ENCODE data around the gene KIF2C.
"Not testable (repeated sequence)": the region's sequence is repeated elsewhere in the genome, so short reads cannot be mapped to it uniquely, and the experiment has no call there.

Gene KIF2C

GRCh38 chr1:44799770-44800584, 60.3 kb downstream of the KIF2C start, which contains the start of gene PLK3:
PLK3 (plus strand) TSS chr1:44800377; CDS start chr1:44800464, 87 bp downstream.
- peak; percentile 98 to 99 for DNase-seq

- DNase-seq, result peak in 1 of 2 experiments; percentile 62
Measured at GRCh38 chr1:44801491-44802305, 62.1 kb downstream of the KIF2C start.

DNA sequence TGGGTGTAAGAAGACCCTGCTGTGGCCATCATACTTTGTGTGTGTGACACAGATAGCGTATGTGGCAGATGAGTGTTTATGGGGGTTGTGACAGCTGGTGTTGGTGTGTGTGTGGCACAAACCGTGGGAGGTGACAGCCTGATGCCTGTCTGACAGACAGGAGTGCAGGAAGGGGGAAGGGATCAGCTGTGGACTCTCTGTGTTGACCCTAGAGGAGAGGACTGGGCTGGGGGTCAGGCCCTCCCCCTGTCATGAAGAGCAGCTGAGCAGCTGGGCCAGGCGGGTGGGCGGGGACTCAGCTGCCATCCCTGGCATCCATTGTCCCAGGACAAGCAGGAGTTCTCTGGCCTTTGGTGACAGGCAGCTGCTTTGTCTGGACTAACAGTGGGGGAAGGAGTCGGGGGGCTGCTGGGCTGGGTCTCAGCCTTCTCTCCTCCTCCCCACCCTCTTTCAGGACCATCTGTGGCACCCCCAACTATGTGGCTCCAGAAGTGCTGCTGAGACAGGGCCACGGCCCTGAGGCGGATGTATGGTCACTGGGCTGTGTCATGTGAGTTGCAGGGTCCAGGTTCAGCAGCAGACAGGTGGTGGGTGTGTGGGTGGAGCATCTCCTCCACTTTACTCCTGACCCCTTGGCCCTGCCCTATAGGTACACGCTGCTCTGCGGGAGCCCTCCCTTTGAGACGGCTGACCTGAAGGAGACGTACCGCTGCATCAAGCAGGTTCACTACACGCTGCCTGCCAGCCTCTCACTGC, 62.8 kb downstream of the KIF2C start:
- DNase-seq, result no peak

DNA sequence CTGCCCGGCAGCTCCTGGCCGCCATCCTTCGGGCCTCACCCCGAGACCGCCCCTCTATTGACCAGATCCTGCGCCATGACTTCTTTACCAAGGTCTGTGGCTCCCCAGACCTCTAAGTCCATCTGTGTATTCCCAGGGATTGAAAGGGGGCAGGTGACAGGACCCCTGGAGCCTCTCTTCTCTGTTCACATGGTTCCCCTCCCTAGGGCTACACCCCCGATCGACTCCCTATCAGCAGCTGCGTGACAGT, 63.4 kb downstream of the KIF2C start:
- DNase-seq, result no peak

GRCh38 chr1:44803312-44804095, 63.9 kb downstream of the KIF2C start:
- DNase-seq, result no peak

DNA sequence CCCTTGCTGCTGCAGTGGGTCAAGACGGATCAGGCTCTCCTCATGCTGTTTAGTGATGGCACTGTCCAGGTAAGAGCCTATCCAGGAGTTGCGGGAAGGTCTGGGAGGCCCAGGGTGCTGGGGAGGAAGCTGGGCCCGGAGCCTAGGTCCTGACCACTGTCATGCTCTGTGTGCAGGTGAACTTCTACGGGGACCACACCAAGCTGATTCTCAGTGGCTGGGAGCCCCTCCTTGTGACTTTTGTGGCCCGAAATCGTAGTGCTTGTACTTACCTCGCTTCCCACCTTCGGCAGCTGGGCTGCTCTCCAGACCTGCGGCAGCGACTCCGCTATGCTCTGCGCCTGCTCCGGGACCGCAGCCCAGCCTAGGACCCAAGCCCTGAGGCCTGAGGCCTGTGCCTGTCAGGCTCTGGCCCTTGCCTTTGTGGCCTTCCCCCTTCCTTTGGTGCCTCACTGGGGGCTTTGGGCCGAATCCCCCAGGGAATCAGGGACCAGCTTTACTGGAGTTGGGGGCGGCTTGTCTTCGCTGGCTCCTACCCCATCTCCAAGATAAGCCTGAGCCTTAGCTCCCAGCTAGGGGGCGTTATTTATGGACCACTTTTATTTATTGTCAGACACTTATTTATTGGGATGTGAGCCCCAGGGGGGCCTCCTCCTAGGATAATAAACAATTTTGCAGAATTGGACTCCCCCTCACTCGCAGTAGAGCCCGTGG, 65.8 kb downstream of the KIF2C start:
- no peak for DNase-seq

DNA sequence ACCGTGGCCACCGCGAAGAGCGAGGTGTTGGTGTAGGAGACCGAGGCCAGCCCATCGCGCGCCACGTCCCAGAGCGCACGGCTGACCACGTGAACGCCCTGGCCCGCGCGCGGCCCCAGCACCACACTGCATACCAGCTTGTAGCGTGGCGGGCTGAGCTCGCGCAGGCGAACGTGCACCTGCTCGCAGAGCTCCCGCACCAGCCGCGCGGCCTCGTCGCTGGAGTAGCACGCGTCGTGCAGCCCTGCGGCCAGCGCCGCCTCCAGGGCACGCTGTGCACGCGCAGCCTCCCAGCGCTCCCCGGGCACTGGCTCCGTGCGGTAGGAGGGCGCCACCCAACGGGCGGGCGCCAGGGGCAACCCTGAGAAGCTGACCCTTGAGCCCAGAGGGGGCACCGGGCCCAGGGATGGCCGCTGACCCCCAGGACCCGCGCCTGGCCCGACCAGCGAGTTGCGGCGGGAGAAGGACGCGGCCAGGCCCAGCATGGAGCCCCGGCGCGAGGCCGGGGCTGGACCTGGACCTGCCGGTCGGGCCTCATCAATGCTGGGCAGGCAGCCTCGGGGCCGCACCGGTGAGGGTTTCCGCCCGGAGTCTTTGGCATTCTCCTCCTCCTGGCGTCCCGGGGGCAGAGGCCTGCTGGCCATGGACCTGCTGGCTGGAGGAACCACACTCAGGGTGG, 66.5 kb downstream of the KIF2C start:
- DNase-seq, result no peak

GRCh38 chr1:44806704-44807363, 67.2 kb downstream of the KIF2C start, which contains the start of gene DYNLT4:
DYNLT4 (minus strand) TSS chr1:44807351; CDS start chr1:44806668, 683 bp downstream.
- no peak for DNase-seq

- peak; percentile 92 to 96 for DNase-seq
Measured at GRCh38 chr1:44807364-44808062, 67.9 kb downstream of the KIF2C start.

DNA sequence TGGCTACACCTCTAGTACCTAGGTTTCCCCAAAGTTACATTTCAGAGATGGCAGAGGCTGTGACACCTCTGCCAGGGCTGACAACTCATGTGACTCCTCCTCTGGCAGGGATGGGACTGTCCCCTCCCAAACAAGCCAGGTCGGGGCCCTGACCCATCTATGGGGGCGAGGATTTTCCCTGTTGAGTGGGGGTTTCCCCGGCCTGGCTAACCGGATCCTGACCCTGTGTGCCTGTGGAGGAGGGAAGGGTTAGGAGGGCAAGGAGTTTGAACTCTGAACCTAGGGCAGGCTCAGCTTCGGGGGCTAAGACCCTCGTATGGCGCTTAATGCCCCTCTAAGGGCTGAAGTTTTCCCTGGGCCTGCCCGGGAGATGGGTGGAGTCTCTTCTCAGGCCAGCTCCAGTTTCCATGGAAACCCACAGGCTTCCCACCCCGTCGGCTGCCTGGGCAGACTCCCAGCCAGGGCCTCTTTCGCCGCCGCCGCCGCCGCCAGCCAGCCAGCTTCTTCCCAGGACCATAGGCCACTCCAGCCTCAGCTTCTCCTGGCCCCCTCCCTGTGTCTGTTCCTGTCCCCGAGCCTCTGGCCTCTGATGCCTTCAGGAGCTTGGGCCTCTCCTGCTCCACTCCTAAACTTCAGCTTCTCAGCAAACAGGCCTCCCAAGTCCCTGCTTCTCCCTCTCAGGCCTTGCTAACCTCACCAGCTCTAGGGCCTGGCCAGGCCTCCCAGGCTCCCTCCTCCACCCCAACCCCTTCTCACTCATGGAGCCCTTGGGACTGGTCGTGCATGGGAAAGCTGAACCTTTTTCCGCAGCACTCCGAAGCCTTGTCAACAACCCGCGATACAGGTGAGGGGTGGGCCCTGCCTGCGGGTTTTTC, 68.7 kb downstream of the KIF2C start, which contains the start of gene BTBD19:
Gene BTBD19, plus strand, starts transcription at position 461 of the 875 bp plus-strand sequence. Its CDS starts 298 bp downstream, at position 759.
- peak; percentile 89 to 91 for DNase-seq

- DNase-seq, result peak; percentile 88 to 93
Measured at GRCh38 chr1:44808938-44809917, 69.6 kb downstream of the KIF2C start.

- peak; percentile 58 to 67 for DNase-seq
Measured at GRCh38 chr1:44810101-44810761, 70.6 kb downstream of the KIF2C start.

GRCh38 chr1:44810762-44811105, 71.1 kb downstream of the KIF2C start:
- not testable (repeated sequence) for DNase-seq

DNA sequence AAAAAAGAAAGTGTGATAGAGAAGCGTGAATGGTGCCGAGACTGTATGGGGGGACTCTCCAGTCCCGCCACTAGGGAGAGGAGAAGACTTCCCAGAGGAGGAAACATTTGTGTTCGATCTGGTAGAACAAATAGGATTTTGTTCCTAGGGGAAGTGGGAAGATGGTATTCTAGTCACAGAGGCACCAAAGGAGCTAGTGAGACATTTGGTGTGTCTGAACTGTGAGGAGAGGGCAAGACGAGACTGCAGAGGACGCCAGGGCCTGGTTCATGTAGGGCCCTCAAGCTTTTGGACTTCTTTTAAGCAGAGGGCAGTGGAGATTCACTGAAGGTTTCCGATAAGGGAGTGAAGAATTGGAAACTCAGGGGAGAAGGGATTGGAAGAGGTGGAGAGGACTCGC, 71.6 kb downstream of the KIF2C start:
- DNase-seq, result no peak

DNA sequence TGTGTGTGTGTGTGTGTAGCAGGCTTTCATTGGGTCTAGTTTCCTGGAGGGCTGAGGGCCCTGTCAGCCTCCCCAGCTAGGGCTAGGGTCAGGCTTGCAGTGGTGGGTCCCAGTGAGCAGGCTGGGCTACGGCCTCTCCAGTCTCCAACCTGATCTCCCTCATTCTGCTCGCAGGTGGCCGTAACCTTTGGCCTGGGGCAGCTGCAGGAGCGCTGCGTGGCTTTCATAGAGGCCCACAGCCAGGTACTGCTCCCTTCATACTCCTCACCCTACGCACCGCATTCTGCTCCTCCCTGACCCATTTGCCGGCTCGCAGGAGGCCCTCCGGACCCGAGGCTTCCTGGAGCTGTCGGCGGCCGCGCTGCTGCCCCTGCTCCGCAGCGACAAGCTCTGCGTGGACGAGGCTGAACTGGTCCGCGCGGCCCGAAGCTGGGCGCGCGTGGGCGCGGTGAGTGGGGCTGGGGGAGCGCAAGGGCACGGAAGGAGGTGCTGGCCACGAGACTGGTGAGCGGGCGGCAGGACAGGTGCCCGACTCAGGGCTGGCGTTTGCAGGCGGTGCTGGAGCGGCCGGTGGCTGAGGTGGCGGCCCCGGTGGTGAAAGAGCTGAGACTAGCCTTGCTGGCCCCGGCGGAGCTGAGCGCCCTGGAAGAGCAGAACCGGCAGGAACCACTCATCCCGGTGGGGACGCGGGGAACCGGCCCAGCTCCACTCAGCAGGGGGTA, 73.3 kb downstream of the KIF2C start:
- DNase-seq, result peak in 1 of 2 experiments; percentile 9

DNA sequence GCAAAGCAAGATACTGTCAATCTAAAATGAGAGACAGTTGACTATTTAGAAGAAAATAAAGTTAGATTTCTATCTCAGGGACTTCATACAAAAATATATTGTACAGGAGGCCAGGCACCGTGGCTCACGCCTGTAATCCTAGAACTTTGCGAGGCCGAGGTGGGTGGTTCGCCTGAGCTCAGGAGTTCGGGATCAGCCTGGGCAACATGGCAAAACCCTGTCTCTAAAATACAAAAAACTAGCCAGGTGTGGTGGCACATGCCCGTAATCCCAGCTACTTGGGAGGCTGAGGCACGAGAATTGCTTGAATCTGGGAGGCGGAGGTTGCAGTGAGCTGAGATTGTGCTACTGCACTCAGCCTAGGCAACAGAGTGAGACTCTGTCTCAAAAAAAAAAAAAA, 76.3 kb downstream of the KIF2C start:
- not testable (repeated sequence) for DNase-seq

All from activated CD4-positive, alpha-beta T cell treated with anti-CD3 and anti-CD28 coated beads, Interleukin-2, amount 50 U/mL, for 48 hours (primary cell).